GM12801 (cell line): ENCODE measurements around the gene CORT.

ENCODE experiments used
- TF ChIP-seq, protein P1 (sequence below): IDR thresholded peaks from one replicate; pipeline ENCODE4 v1.5.1; 2011; ENCODE audit warnings: control low read depth; ENCODE audit not compliant: insufficient read length; ENCODE audit errors: extremely low read depth

Gene CORT

DNA sequence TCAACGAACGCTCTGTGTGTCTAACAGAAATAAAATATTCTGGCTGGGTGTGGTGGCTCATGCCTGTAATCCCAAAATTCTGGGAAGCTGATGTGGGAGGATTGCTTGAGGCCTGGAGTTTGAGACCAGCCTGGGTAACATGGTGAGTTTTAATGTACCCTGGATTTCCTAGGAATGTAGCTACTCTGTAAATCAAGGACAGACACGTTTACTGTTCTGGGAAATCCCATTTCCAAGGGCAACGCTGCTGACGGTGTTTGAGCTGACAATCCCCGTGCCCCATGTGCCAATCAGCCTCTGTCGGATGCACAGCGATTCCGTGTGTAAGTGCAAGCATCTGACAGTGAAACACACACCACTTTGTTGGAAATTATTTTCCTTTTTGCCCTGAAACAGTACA lies 8.0 kb downstream of the CORT start:
- TF ChIP-seq, protein P1, sequence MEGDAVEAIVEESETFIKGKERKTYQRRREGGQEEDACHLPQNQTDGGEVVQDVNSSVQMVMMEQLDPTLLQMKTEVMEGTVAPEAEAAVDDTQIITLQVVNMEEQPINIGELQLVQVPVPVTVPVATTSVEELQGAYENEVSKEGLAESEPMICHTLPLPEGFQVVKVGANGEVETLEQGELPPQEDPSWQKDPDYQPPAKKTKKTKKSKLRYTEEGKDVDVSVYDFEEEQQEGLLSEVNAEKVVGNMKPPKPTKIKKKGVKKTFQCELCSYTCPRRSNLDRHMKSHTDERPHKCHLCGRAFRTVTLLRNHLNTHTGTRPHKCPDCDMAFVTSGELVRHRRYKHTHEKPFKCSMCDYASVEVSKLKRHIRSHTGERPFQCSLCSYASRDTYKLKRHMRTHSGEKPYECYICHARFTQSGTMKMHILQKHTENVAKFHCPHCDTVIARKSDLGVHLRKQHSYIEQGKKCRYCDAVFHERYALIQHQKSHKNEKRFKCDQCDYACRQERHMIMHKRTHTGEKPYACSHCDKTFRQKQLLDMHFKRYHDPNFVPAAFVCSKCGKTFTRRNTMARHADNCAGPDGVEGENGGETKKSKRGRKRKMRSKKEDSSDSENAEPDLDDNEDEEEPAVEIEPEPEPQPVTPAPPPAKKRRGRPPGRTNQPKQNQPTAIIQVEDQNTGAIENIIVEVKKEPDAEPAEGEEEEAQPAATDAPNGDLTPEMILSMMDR = no peak

DNA sequence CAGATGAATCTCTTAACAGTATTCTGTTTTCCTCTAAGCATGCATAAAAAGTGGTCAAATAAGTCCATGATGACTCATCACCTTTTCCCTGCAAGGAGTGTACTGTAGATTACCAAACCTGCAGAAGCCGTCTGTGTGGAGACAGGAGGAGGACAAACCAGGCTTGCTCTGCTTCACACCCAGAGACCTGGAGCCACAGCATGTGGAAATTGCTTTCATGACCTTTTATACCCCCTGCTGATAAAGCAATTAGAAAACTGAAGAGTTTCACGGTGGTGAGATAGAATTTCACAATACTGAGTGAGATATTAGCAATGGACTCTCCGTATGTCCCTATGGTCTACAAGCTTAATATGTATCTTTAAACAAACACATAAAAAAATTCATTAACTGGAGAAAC lies 9.4 kb downstream of the CORT start:
- TF ChIP-seq, protein P1 = no peak

DNA sequence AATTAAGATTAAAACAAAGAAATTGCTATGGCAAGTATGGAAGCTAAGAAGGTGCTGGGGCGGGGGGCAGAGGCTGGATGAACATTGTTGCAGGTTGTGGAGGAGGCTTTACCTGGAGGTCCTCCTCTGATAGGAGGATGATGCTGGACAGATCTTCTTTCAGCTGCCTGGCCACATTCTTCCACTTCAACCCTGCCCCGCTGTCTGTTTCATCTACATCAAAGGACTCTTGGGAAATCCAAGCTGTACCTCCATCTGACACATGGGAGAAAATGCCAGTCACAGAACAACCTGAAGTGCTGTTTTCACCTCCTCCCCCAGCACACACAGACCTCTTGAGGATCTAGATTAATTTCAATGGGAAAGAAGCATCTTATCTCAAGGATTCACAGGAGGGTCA lies 17.2 kb downstream of the CORT start:
- TF ChIP-seq, protein P1 = no peak

- TF ChIP-seq, protein P1 = no peak
These were observed 20.2 kb downstream of the CORT start for GRCh38 chr1:10470043-10470442.

GRCh38 chr1:10471411-10472219 lies 21.8 kb downstream of the CORT start:
- TF ChIP-seq, protein P1 = no peak

- TF ChIP-seq, protein P1 = no peak
These were observed 22.7 kb downstream of the CORT start, which contains the start of gene DFFA for GRCh38 chr1:10472220-10473144. Gene DFFA (minus strand): TSS chr1:10472529. CDS start chr1:10472458, 71 bp downstream.

GRCh38 chr1:10473145-10473765 lies 23.4 kb downstream of the CORT start:
- TF ChIP-seq, protein P1 = no peak
